Stimulated activated CD8-positive, alpha-beta memory T cell treated with anti-CD3 and anti-CD28 coated beads, Interleukin-15, amount 100 ng/mL, for 4 hours (primary cell): ENCODE measurements around the gene PPARG.
"Not testable (repeated sequence)": the region's sequence is repeated elsewhere in the genome, so short reads cannot be mapped to it uniquely, and the experiment has no call there.

Experiments
- DNase-seq, 2 donors: peaks; one replicate each; pipeline ENCODE4 v3.0.0-alpha.2; 2020; ENCODE audit warnings: low read depth in 2 of 2

Gene PPARG

DNA sequence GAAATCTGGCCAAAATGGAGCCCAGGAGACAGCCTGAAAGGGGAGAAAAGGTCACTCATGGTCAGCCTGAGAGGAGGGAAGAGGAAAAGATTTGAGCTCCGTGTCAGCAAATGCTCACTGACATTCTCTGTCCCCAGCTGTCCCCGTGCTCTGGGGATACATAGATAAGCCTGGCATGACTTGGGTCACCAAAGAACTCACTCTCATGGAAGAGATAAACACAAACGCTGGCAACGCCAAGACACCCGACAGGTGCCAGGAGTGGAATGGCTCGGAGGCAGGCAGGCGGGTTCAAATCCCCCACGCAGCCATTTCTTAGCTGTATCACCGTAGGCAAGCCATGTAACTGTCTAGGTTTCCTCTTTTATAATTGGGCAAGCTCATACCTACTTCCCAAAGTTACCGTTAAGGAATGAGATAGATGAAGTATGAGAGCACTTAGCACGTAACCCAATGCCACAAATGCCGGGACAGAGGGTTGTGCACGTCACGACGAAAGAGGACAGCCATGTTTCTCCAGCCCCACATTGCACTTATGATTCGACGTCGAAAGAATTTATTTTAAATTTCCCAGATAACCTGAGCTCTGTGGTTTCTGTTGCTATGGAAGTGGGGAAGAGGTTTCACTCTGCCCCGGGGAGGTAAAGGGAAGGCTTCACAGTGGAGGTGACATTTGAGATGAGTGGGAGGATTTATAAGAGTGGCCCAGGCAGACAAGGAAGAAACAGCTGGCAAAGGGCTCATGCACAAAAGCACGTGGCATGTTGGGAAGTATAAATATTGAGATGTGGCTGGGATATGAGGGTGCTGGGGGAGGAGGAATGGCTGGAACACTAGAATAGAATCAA lies 154.0 kb downstream of the PPARG start:
- DNase-seq = no peak

DNA sequence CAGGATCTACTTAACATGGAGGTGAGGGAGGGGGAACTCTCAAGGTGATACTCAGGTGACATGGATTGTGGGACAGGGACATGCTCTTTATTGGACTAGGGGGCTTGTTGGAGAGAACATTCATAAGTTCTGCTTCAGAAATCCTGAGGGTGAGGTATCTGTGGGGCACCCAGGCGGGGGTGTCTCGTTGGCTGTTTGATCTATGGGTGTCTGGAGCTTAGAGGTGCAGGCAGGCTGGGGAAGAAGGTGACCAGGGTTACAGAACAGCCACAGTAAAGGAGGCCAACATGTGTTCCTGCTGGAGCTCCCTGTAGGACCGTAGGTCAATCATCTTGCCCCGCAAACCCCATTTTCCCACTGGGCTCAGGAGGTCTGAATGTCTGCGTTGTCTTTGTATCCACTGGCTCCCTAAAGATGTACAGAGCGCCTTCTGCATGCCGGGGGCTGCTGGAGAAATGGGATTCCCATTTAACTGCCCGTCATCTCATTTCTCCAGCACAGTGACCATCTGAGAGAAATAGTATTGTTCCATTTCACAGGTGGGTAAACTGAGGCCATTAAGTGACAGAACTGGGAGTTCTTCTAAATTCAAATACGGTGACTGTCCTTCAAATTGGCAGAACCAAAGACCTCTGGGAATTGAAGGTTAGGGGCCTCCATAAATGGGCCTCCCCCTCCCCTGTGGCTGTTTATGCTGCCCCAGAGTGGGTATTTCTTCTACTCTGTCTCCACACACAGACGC lies 155.1 kb downstream of the PPARG start:
- DNase-seq = no peak

- no peak for DNase-seq
Measured at GRCh38 chr3:12444582-12445471, 156.0 kb downstream of the PPARG start.

DNA sequence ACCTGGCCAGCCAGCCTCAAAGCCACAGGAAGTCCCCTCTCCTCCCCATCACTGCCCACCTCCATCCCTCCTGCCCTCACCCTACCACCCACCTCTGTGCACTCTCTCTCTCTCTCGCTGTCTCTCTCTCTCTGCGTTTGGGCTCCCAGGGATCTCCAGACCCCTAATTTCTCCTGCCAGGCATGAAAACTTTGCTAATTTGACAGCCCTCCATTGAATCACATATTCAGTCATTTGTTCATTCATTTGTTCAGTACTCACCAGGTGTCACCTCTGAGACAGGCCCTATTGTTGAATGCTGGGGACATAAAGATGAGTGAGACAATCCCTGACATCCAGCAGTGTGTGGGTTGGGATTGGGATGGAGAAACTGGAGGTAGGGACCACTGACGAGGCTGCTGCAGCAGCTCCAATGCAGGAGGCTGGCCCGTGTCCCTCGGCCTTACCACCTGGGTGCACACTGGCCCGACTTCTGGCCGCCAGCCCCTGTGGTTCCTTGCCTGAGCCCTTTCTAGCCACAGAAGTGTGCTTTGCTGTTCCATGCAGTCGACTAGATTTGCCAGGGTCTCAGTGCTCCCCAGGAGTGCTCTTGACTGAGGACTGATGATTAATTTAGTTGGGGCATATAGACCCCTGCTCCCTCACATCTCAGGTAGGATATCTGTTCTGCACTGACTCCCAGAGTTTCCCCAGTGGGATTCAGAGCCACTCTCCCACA lies 156.8 kb downstream of the PPARG start:
- no peak for DNase-seq

GRCh38 chr3:12446298-12446697 lies 157.4 kb downstream of the PPARG start:
- DNase-seq = no peak

- no peak for DNase-seq
Measured at GRCh38 chr3:12447075-12447474, 158.2 kb downstream of the PPARG start.

- not testable (repeated sequence) for DNase-seq
Measured at GRCh38 chr3:12448404-12449202, 159.7 kb downstream of the PPARG start.

- DNase-seq = no peak
Measured at GRCh38 chr3:12449889-12450682, 161.2 kb downstream of the PPARG start.

GRCh38 chr3:12451481-12451880 lies 162.6 kb downstream of the PPARG start:
- no peak for DNase-seq

DNA sequence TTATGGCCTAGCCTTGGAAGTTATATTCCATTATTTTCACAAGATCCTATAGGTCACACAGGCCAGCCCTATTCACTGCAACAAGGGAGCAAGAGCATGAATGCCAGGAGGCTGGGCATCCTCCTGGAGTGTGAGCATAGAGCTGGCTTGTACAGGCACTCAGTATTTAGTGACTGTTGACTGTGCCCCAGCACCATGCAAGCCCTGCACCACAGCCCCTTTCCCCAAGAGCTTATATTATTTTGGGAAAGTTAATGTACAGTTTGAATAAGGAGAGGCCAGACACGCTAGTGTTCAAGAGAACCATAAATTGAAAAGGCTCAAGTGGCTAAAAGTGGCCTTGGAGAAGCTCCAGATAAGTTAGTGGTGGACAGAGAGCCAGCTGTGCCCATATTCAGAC lies 163.1 kb downstream of the PPARG start:
- no peak for DNase-seq

- no peak for DNase-seq
Measured at GRCh38 chr3:12452361-12453330, 163.8 kb downstream of the PPARG start.

- DNase-seq = no peak
Measured at GRCh38 chr3:12454076-12454815, 165.4 kb downstream of the PPARG start.

- no peak for DNase-seq
Measured at GRCh38 chr3:12454816-12455121, 165.9 kb downstream of the PPARG start.

DNA sequence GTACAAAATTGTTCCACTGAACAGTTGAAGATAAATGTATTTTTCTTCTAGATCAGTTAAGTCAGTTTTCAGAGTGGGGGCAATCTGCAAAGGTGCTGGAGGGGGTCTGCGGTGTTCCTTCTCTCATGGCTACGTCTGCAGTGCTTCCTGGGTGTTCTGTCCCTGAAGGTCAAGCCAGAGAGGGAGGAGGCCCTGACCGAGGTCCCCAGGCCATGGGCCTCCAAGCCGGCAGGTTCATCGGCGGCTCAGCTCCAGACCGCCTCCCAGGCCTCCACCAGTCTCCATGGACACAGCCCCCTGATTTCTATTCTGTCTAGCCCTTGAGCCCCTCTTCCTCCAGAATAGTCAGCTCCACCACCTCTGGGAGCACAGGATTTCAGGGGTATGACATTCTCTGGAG lies 166.9 kb downstream of the PPARG start:
- no peak for DNase-seq

- DNase-seq = no peak
Measured at GRCh38 chr3:12456441-12456840, 167.6 kb downstream of the PPARG start.

DNA sequence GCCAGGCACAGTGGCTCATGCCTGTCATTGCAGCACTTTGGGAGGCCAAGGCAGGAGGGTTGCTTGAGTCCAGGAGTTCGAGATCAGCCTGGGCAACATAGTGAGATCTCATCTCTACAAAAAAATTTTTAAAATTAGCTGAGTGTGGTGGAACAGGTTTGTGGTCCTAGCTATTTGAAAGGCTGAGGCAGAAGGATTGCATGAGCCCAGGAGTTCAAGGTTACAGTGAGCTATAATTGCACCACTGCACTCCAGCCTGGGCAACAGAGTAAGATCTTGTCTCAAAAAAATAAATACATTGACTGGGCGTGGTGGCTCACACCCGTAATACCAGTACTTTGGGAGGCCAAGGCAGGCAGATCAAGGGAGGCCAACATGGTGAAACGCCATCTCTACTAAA lies 168.5 kb downstream of the PPARG start:
- DNase-seq = not testable (repeated sequence)

DNA sequence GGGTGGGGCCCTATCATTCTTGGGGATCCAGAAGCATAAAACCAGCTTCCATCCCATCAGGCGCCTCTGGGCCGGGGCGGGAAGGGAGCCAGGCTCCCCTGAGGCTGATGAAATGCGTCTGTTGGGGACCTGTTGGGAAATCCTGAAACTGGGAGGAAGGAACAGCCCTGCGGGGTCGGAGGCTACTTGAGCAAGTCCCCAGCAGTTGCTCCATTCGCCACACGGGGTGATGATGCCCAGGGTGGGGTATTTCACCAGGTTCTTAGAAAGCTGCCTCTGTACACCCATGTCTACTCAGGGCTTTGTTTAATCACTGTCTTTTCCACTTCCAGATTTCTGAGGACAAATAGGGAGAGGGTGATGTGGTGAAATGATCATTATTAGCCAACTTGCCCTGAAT lies 170.0 kb downstream of the PPARG start:
- no peak for DNase-seq

DNA sequence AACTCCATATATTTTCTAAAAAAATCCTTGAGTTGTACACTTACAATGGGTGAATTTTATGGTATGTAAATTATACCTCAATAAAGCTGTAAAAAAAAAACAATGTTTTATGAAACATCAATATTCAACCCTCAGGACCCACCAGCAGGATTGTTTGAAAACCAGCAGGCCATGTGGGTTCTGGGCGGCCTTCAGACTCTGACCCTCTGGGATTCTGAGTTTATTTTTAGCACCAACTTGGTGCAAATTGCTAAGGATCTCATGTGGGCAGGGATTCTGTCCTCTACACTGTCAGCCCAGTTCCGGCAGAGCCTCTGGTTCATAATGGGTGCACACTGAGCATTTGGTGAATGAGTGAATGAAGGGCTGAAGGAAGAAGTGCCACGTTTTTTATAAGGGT lies 171.3 kb downstream of the PPARG start:
- no peak for DNase-seq
